Measurements from ENCODE around the gene RMDN2. TPM values are rescaled to one million over a fixed set of nuclear protein-coding genes. Genes with fewer than 3 reads are reported as not detected.
A peak's percentile ranks its signal among the peaks of the same experiment; 100 is the strongest.

Gene RMDN2
- total and polyA plus RNA-seq, 9 of the 15 experiments (the other 6 are each of a cell fraction or from before 2014, with no cell fraction given), result 1.5 to 4.3 (median 2.3) TPM

DNA sequence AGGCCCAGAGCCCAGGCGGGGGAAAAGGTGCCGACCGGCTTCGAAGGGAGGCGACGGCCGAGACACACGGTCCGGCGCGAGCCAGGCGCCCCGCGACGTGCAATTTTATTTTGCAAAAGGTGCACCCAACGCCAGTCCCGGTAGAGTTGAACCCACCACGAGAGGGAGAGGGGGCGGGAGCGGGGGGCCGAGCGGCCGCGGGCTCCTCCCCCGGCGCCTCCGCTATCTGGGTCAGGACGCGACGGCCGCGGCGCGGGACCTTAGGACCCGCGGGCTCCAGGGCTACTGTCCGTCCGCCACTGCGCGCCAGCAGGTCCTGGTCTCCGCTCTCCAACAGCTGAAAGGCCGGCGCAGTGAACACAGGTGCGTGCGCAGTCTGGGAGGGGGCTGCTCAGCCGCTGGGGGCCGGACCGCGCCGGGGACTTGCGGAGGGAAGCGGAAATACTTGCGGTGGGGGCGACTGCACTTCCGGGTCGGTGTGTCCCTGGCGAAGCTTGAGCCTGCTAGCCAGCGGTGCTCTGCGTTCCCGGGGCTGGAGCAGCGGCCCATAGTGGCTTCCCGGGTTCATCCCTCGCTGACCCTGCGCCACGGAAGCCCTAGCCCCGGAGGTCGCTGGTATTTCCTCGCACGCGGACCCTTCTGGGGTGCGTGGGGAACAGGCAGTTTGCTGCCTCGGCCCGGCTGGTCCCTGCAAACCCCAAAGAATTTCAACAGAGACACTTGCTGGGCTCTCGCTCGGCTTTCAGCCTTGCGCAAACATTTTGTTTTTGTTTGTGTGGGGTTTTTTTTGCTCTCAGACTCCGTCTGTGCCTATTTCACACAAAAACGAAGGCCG lies at the start of gene RMDN2 (continued):
- TF ChIP-seq RFX7 (CRISPR knock-in tag; IDR thresholded peaks at IDR 0.05) (no peak), ZNF583 (CRISPR knock-in tag; IDR thresholded peaks at IDR 0.05) (no peak), SMARCA4 (IDR thresholded peaks at IDR 0.05) (no peak), RBM22 (IDR thresholded peaks at IDR 0.05; ENCODE audit: low read depth, low read length, poor library complexity, severe bottlenecking) (no peak), XRCC3 (IDR thresholded peaks at IDR 0.05) (no peak), HNRNPUL1 (IDR thresholded peaks at IDR 0.05; ENCODE audit: low read length) (no peak), MCM2 (IDR thresholded peaks at IDR 0.05; ENCODE audit: low read depth) (no peak), POLR2G (IDR thresholded peaks at IDR 0.05; ENCODE audit: low read depth, low read length) (peak; percentile 91)
- TF ChIP-seq, protein P1, sequence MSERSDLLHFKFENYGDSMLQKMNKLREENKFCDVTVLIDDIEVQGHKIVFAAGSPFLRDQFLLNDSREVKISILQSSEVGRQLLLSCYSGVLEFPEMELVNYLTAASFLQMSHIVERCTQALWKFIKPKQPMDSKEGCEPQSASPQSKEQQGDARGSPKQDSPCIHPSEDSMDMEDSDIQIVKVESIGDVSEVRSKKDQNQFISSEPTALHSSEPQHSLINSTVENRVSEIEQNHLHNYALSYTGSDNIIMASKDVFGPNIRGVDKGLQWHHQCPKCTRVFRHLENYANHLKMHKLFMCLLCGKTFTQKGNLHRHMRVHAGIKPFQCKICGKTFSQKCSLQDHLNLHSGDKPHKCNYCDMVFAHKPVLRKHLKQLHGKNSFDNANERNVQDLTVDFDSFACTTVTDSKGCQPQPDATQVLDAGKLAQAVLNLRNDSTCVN (CRISPR knock-in tag; IDR thresholded peaks at IDR 0.05), result no peak
- TF ChIP-seq, protein P2, sequence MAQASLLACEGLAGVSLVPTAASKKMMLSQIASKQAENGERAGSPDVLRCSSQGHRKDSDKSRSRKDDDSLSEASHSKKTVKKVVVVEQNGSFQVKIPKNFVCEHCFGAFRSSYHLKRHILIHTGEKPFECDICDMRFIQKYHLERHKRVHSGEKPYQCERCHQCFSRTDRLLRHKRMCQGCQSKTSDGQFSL (CRISPR knock-in tag; IDR thresholded peaks at IDR 0.05), result peak; percentile 34; the same call in 1 of the 2 replicates
- TF ChIP-seq, protein P2 (tag; IDR thresholded peaks at IDR 0.05), result no peak

Data from K562 (cell line).